B cell (primary cell): ENCODE measurements around the gene LKAAEAR1. TPM values are rescaled to one million over a fixed set of nuclear protein-coding genes. Genes with fewer than 3 reads are reported as not detected.

Experiments used
- ATAC-seq: fragments of 200-7000 bp; cut with Tn5 transposase; one replicate; pipeline ENCODE4 v1.10.0; 2021; ENCODE audit warnings: low read depth, mild to moderate bottlenecking, moderate number of reproducible peaks, moderate library complexity
- CTCF ChIA-PET: fragments of 350-600 bp; sonication (Branson Sonifier 250); formaldehyde crosslinking; loops from one replicate; lab custom pipeline; 2021; ENCODE audit warnings: antibody characterized with exemption, inconsistent platforms; lab: Charles Lee
- POLR2A ChIA-PET: fragments of 350-600 bp; sonication (Branson Sonifier 250); formaldehyde crosslinking; loops from one replicate; lab custom pipeline; 2021; ENCODE audit warnings: antibody characterized with exemption; lab: Charles Lee
- DNase-seq: peaks from one replicate; pipeline ENCODE4 v3.0.0; 2013
- H2AFZ ChIP-seq: 2 replicates; pipeline ENCODE4 v1.6.1; 2012; ENCODE audit warnings: mild to moderate bottlenecking, low read depth, low read length; ENCODE audit not compliant: insufficient read depth, poor library complexity, severe bottlenecking
- H3K27ac ChIP-seq, 2 donors: 1 replicate in 1 of 2; 2 replicates in 1 of 2; pipeline ENCODE4 v1.5.1; 2012 to 2013; ENCODE audit warnings: low read length in 2 of 2, mild to moderate bottlenecking in 2 of 2, moderate library complexity in 1 of 2
- H3K27me3 ChIP-seq, 4 experiments: fragments of 200-600 bp in 1 of 4; sonication (generic) in 1 of 4; replicated peaks in 1 of 4; 1 replicate in 2 of 4; 2 replicates in 2 of 4; pipeline versions ENCODE4 v1.6.1 to v1.7.0; 2013 to 2016; ENCODE audit warnings: low read length in 3 of 4, mild to moderate bottlenecking in 2 of 4, mixed read lengths in 1 of 4, moderate library complexity in 1 of 4; ENCODE audit not compliant: insufficient read depth in 4 of 4, control insufficient read depth in 3 of 4; ENCODE audit errors: control extremely low read depth in 1 of 4
- H3K36me3 ChIP-seq, 2 experiments: replicated peaks in 1 of 2; 1 replicate in 1 of 2; 2 replicates in 1 of 2; pipeline versions ENCODE4 v1.6.1 to v1.7.1; 2013; ENCODE audit warnings: low read length in 1 of 2; ENCODE audit not compliant: insufficient read depth in 2 of 2, control insufficient read depth in 1 of 2; ENCODE audit errors: control extremely low read depth in 1 of 2, extremely low read depth in 1 of 2
- H3K4me1 ChIP-seq, 2 donors: fragments of 200-600 bp in 1 of 2; sonication (generic) in 1 of 2; 1 replicate in 1 of 2; 2 replicates in 1 of 2; pipeline versions ENCODE4 v1.5.1 to v1.6.1; 2013 to 2017; ENCODE audit warnings: low read length in 2 of 2; ENCODE audit not compliant: control insufficient read depth in 2 of 2, insufficient read depth in 2 of 2
- H3K4me2 ChIP-seq: replicated peaks from 2 replicates; pipeline ENCODE3; 2012; ENCODE audit warnings: mild to moderate bottlenecking, low read depth, low read length; ENCODE audit not compliant: poor library complexity, severe bottlenecking
- H3K4me3 ChIP-seq, 5 experiments: fragments of 200-600 bp in 1 of 5; sonication (generic) in 1 of 5; 1 replicate in 3 of 5; 2 replicates in 2 of 5; pipeline versions ENCODE4 v1.5.1 to v1.7.0; 2011 to 2016; ENCODE audit warnings: low read length in 4 of 5, mild to moderate bottlenecking in 4 of 5, low read depth in 2 of 5, control low read depth in 1 of 5, moderate library complexity in 1 of 5; ENCODE audit not compliant: insufficient read depth in 1 of 5; ENCODE audit errors: control extremely low read depth in 1 of 5, extremely low read depth in 1 of 5
- H3K79me2 ChIP-seq: fragments of 200-600 bp; sonication (generic); one replicate; pipeline ENCODE4 v1.6.0; 2016; ENCODE audit warnings: low read length; ENCODE audit not compliant: control insufficient read depth, insufficient read depth
- H3K9ac ChIP-seq: fragments of 200-600 bp; sonication (generic); 2 replicates; pipeline ENCODE4 v1.6.1; 2017; ENCODE audit warnings: mild to moderate bottlenecking, low read length, moderate library complexity
- H3K9me3 ChIP-seq, 3 donors: one replicate each; pipeline versions ENCODE4 v1.6.1 to v1.7.1; 2013; ENCODE audit warnings: low read length in 2 of 3; ENCODE audit not compliant: control insufficient read depth in 2 of 3, insufficient read depth in 1 of 3; ENCODE audit errors: control extremely low read depth in 1 of 3
- H4K20me1 ChIP-seq: 2 replicates; pipeline ENCODE4 v1.6.0; 2012; ENCODE audit warnings: mild to moderate bottlenecking, low read length; ENCODE audit not compliant: insufficient read depth, control insufficient read depth, poor library complexity, severe bottlenecking
- H3K27ac Mint-ChIP-seq: one replicate; pipeline ENCODE4 v1.8.0; 2021; ENCODE audit warnings: mixed read lengths
- H3K27me3 Mint-ChIP-seq: one replicate; pipeline ENCODE4 v1.8.0; 2021; ENCODE audit warnings: mixed read lengths
- H3K4me1 Mint-ChIP-seq: one replicate; pipeline ENCODE4 v1.8.0; 2021; ENCODE audit warnings: mixed read lengths
- H3K4me3 Mint-ChIP-seq: one replicate; pipeline ENCODE4 v1.8.0; 2021; ENCODE audit warnings: mixed read lengths
- H3K9me3 Mint-ChIP-seq: one replicate; pipeline ENCODE4 v1.8.0; 2022; ENCODE audit warnings: mixed read lengths; ENCODE audit not compliant: insufficient read depth
- EZH2 ChIP-seq: IDR thresholded peaks from 2 replicates; pipeline ENCODE4 v1.6.1; 2012; ENCODE audit warnings: borderline replicate concordance, low read depth, mild to moderate bottlenecking, moderate library complexity, low read length; ENCODE audit not compliant: insufficient read depth, poor library complexity, severe bottlenecking
- WGBS: methylation state at CpG from one replicate; pipeline ENCODE4 v1.1.5; 2013; ENCODE audit warnings: missing lambda C conversion rate; ENCODE audit not compliant: insufficient coverage; 5-methylcytosine and 5-hydroxymethylcytosine counted together
- intact Hi-C: fragments of 100-400 bp; cut with micrococcal nuclease; formaldehyde crosslinking; loops from one replicate; pipeline ENCODE4 v1.10.0; 2022
- polyA plus RNA-seq: library from polyadenylated mRNA; depleted of rRNA; stranded (reverse); fragments of >200 nt; gene quantifications from 2 replicates; pipeline ENCODE4 v1.2.3, GENCODE V29; 2012
- total RNA-seq, 2 donors: library from RNA; stranded (reverse); fragments of 120-200 nt in 1 of 2; gene quantifications; 1 replicate in 1 of 2; 2 replicates in 1 of 2; pipeline versions ENCODE4 v1.2.3 to v1.2.4, GENCODE V29; 2013 to 2022
- TF ChIP-seq, protein P1 (sequence below): fragments of 200-600 bp; IDR thresholded peaks from one replicate; pipeline ENCODE4 v1.8.0; 2022; ENCODE audit warnings: antibody characterized with exemption, mild to moderate bottlenecking

The LKAAEAR1 gene
- total and polyA plus RNA-seq, 2 donors (not counting 1 experiment from before 2014, with no cell fraction given) = 1.9 TPM; not detected in 1

DNA sequence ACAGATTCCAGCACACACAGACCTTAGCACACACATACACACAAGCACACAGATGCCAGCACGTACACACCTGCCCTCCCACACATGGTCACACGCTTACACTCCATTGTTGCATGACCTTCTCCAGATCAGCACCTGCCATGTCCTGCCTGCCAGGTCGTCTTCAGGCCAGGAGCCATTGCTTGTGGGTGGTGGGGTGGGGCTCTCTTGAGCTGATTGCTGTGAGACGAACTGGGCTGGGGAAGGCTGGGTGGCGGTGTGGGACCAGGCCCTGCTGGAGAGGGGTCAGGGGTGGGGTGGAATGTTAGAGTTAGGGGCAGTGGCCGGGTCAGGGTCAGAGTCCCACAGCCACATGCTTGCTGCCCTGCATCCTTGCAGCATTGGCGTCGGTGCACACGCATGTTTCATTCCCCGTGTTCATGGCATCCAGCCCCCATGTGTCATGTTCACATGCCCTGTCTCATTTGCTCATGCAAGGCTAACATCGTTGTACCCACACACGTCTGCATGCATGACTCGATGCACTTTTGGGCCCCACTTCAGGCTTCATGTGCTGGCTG is 29.7 kb upstream of the LKAAEAR1 start:
- Histone ChIP-seq H3K79me2 (no peaks in the 10 kb centered on the region), H3K27ac (no peak overlapping the region), H3K4me1 (peaks cover under 1 to 20% of the 10 kb centered on the region in 2 donors), H3K36me3 (no peaks in the 10 kb centered on the region), H2AFZ (no peak overlapping the region), H4K20me1 (no peaks in the 10 kb centered on the region), H3K9ac (no peak overlapping the region), H3K27me3 (peaks cover 0 to 3% (median 0%) of the 10 kb centered on the region in 4 experiments), H3K9me3 (no peaks in the 10 kb centered on the region), H3K4me3 (no peak overlapping the region), H3K4me2 (no peak overlapping the region)
- Mint-ChIP-seq H3K9me3 (no peaks in the 10 kb centered on the region), H3K27me3 (no peaks in the 10 kb centered on the region), H3K4me1 (peaks cover 13% of the 10 kb centered on the region), H3K27ac (no peak overlapping the region), H3K4me3 (no peak overlapping the region)
- ChIA-PET POLR2A (interaction anchor here (0.6 kb wide), 1 partner anchor 140 kb away, joined by 3 read pairs; no protein-coding TSS in a partner anchor), CTCF (interaction anchor here (4.2 to 9.2 kb wide), 2 partner anchors 13 to 32 kb away, joined by 19 to 220 read pairs; partner anchors contain the start of genes LKAAEAR1, OPRL1 and RGS19)
- no peak for DNase-seq
- intact Hi-C loops = no loop called here
- TF ChIP-seq EZH2 = no peak
- TF ChIP-seq, protein P1, sequence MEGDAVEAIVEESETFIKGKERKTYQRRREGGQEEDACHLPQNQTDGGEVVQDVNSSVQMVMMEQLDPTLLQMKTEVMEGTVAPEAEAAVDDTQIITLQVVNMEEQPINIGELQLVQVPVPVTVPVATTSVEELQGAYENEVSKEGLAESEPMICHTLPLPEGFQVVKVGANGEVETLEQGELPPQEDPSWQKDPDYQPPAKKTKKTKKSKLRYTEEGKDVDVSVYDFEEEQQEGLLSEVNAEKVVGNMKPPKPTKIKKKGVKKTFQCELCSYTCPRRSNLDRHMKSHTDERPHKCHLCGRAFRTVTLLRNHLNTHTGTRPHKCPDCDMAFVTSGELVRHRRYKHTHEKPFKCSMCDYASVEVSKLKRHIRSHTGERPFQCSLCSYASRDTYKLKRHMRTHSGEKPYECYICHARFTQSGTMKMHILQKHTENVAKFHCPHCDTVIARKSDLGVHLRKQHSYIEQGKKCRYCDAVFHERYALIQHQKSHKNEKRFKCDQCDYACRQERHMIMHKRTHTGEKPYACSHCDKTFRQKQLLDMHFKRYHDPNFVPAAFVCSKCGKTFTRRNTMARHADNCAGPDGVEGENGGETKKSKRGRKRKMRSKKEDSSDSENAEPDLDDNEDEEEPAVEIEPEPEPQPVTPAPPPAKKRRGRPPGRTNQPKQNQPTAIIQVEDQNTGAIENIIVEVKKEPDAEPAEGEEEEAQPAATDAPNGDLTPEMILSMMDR = no peak
- 90% methylated on average over 13 of the region's 13 CpGs for WGBS
- ATAC-seq = no peak

DNA sequence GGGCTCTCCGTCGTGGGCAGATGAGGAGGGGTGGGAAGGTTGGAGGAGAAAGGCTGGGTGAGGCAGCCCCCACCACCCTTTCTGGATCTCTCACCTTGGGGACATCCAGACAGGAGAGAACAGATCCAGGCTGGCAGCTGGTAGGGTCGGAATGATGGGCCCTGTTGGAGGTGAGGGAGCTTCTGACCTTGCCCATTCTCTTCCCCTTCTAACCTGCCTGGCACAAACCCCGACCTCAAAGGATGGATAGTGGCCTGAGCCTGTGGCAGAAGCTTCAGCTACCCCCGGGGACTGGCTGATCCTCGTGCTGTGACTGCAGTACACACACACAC is 29.2 kb upstream of the LKAAEAR1 start:
- H3K27me3 ChIP-seq = peaks cover 0 to 3% (median 0%) of the 10 kb centered on the region in 4 experiments
- no peak overlapping the region for H3K4me3 ChIP-seq
- TF ChIP-seq, protein P1 = no peak
- no peak for TF ChIP-seq EZH2
- Mint-ChIP-seq H3K4me1 (peaks cover 18% of the 10 kb centered on the region), H3K27ac (no peak overlapping the region), H3K27me3 (no peaks in the 10 kb centered on the region), H3K9me3 (no peaks in the 10 kb centered on the region), H3K4me3 (no peak overlapping the region)
- peaks cover 5 to 24% of the 10 kb centered on the region in 2 donors for H3K4me1 ChIP-seq
- intact Hi-C loops = no loop called here
- H3K27ac ChIP-seq = no peak overlapping the region
- H3K79me2 ChIP-seq = no peaks in the 10 kb centered on the region
- H3K4me2 ChIP-seq = no peak overlapping the region
- H3K36me3 ChIP-seq = no peaks in the 10 kb centered on the region
- H3K9me3 ChIP-seq = no peaks in the 10 kb centered on the region
- 73% methylated on average over 3 of the region's 6 CpGs for WGBS
- ChIA-PET CTCF (interaction anchor here (4.2 kb wide), 1 partner anchor 12 kb away, joined by 19 read pairs; no protein-coding TSS in a partner anchor), POLR2A (interaction anchor here (0.6 kb wide), 1 partner anchor 140 kb away, joined by 3 read pairs; no protein-coding TSS in a partner anchor)
- DNase-seq (no peak), ATAC-seq (no peak)
- no peak overlapping the region for H2AFZ ChIP-seq
- no peak overlapping the region for H3K9ac ChIP-seq
- no peaks in the 10 kb centered on the region for H4K20me1 ChIP-seq
